LNCaP clone FGC (cell line): Measurements from ENCODE around the gene SLC2A13.
A peak's percentile ranks its signal among the peaks of the same experiment; 100 is the strongest.
"Not testable (repeated sequence)": the region's sequence is repeated elsewhere in the genome, so short reads cannot be mapped to it uniquely, and the experiment has no call there.

Source experiments
- DNase-seq: peaks from one replicate; pipeline ENCODE4 v3.0.0-alpha.2; 2011; ENCODE audit warnings: low read depth
- H3K4me3 ChIP-seq: 2 replicates; pipeline ENCODE4 v1.5.1; 2011; ENCODE audit warnings: mild to moderate bottlenecking, low read depth, low read length, control low read depth
- CTCF ChIP-seq: IDR thresholded peaks from 2 replicates; pipeline ENCODE4 v1.5.1; 2012; ENCODE audit warnings: mild to moderate bottlenecking; ENCODE audit not compliant: control insufficient read depth, insufficient read depth; ENCODE audit errors: extremely low read depth

The SLC2A13 gene

GRCh38 chr12:40032433-40033241 is 73.2 kb downstream of the SLC2A13 start:
- DNase-seq = no peak
- H3K4me3 ChIP-seq = no peak overlapping the region
- TF ChIP-seq CTCF = no peak

- H3K4me3 ChIP-seq = no peak overlapping the region
- peak; percentile 44 for DNase-seq
- peak; percentile 58 for TF ChIP-seq CTCF
Observed at GRCh38 chr12:40031965-40032364, 73.9 kb downstream of the SLC2A13 start.

GRCh38 chr12:40030970-40031369 is 74.9 kb downstream of the SLC2A13 start:
- not testable (repeated sequence) for DNase-seq, H3K4me3 ChIP-seq

- no peak for TF ChIP-seq CTCF
- DNase-seq = no peak
- no peak overlapping the region for H3K4me3 ChIP-seq
Observed at GRCh38 chr12:40028296-40028695, 77.6 kb downstream of the SLC2A13 start.

- no peak for TF ChIP-seq CTCF
- H3K4me3 ChIP-seq = no peak overlapping the region
- no peak for DNase-seq
Observed at GRCh38 chr12:40022850-40023249, 83.0 kb downstream of the SLC2A13 start.

- TF ChIP-seq CTCF = no peak
- DNase-seq = no peak
- no peak overlapping the region for H3K4me3 ChIP-seq
Observed at GRCh38 chr12:40020261-40020691, 85.6 kb downstream of the SLC2A13 start.

GRCh38 chr12:40017488-40017887 is 88.4 kb downstream of the SLC2A13 start:
- DNase-seq = no peak
- no peak overlapping the region for H3K4me3 ChIP-seq
- no peak for TF ChIP-seq CTCF
